ENCODE data around the gene TIMM13. TPM values are rescaled to one million over a fixed set of nuclear protein-coding genes. Genes with fewer than 3 reads are reported as not detected.

TIMM13 gene
- 56.9 and 71.1 TPM in 2 replicates for total RNA-seq

GRCh38 chr19:2427429-2428320 lies at the start of gene TIMM13:
Gene TIMM13, minus strand, starts transcription at chr19:2427586. Its CDS starts 53 bp downstream, at chr19:2427533.

GRCh38 chr19:2475702-2476450 lies 48.5 kb upstream of the TIMM13 start, which contains the start of gene GADD45B:
Gene GADD45B, plus strand, starts transcription at chr19:2476127. Its CDS starts 232 bp downstream, at chr19:2476359.

Other genes starting within 250 kb of the TIMM13 start
- gene PLEKHJ1, start 191.3 kb downstream of the TIMM13 start, total RNA-seq = 49.7 and 72.8 TPM in 2 replicates
- gene SF3A2, start 190.8 kb downstream of the TIMM13 start, total RNA-seq = 42.5 and 47.8 TPM in 2 replicates
- gene AMH, start 178.3 kb downstream of the TIMM13 start, total RNA-seq = under 0.01 and 2.3 TPM in 2 replicates
- gene JSRP1, start 171.2 kb downstream of the TIMM13 start, total RNA-seq = 3.2 TPM in 1 of 2 replicates, not detected in the other
- 0.13 TPM in 1 of 2 replicates, not detected in the other for gene PEAK3, start 145.4 kb downstream of the TIMM13 start, total RNA-seq
- not detected in 2 replicates for gene LINGO3, start 119.4 kb downstream of the TIMM13 start, total RNA-seq
- gene LSM7, start 99.0 kb downstream of the TIMM13 start, total RNA-seq = 135 and 247 TPM in 2 replicates
- 18.7 and 36.3 TPM in 2 replicates for gene SPPL2B, start 98.9 kb downstream of the TIMM13 start, total RNA-seq
- gene TMPRSS9, start 67.3 kb downstream of the TIMM13 start, total RNA-seq = 0.26 TPM in 1 of 2 replicates, not detected in the other
- 73.4 and 109 TPM in 2 replicates for gene LMNB2, start 29.4 kb upstream of the TIMM13 start, total RNA-seq
- gene GADD45B, start 48.5 kb upstream of the TIMM13 start, total RNA-seq = 56.2 and 71.7 TPM in 2 replicates